GM21737 (cell line): ENCODE data around the gene GUCA2A.

Experiments
- ATAC-seq: cut with Tn5 transposase; IDR thresholded peaks from one replicate; pipeline ENCODE4 v1.9.1; 2021; ENCODE audit warnings: mild to moderate bottlenecking, moderate library complexity; ENCODE audit not compliant: unreplicated experiment

The GUCA2A gene

DNA sequence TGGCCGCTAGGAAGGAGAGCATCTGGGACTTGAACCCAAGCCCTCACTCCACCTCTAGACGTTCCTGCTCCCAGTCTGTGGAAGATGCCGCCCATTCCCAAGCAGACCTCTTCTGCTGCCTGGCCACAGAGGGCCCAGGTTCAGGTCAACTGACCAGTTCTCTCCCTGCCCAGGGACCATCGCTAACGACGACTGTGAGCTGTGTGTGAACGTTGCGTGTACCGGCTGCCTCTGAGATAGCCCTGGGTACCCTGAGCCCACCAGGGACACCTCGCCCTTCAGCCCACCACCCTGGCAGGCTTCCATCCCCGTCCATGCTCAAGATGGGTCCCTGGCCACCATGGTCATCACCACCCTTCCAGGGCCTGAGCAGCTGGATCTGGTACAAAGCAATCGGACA lies 9.2 kb downstream of the GUCA2A start:
- ATAC-seq, result no peak

GRCh38 chr1:42154685-42155084 lies 9.9 kb downstream of the GUCA2A start:
- no peak for ATAC-seq

GRCh38 chr1:42153624-42154023 lies 10.9 kb downstream of the GUCA2A start:
- ATAC-seq, result no peak

DNA sequence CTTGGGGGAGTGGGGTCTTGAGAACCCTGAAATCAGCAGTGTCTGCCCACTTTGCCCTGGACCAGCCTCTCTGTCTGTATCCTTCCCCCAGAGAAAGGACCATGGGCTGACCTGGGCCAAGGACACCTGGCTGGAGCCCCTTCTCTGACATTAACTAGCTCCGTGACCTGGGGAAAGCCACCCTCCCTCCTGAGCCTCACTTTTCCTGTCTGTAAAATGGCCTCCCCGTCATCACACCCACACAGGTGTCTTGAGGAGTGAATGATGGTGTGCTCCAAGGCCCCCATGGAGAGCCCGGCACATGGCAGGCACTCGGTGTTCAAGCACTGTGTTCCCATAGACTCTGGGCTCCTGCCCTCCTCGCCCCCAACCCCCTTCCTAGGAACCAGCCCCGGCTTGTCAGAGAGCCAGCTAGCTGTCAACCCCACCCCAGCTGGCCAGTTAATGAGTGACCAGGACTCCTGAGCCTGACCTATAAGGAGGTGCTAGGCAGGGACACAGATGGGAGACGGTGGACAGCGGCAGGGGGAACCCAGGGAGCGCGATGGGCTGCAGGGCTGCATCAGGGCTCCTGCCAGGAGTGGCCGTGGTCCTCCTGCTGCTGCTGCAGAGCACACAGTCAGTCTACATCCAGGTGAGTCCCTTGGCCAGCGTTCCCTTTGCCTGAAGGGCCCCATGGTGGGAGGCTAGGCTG lies 11.5 kb downstream of the GUCA2A start, which contains the start of gene GUCA2B:
Gene GUCA2B (plus strand): TSS at position 504 of the 694 bp plus-strand sequence. CDS start 41 bp downstream, at position 545.
- ATAC-seq, result no peak

GRCh38 chr1:42152119-42152518 lies 12.4 kb downstream of the GUCA2A start:
- no peak for ATAC-seq

GRCh38 chr1:42150651-42151050 lies 13.9 kb downstream of the GUCA2A start:
- ATAC-seq, result no peak

DNA sequence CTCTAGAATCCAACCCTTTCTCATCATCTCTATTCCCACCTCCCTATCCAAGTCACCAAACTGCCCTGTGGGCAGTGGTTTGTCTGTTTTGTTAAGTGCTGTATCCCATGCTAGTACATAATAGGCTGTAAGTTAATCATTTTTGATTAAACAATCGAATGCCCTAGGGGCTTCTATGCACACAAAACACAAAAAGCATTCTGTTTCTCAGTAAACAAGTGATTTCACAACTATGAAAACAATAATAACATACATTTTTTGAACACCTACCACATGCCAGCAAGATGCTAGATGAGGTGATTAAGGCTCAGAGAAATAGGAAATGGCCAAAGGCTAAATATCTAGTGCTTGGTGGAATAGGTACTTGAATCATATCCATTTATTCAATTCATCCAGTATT lies 16.4 kb downstream of the GUCA2A start:
- ATAC-seq, result no peak

DNA sequence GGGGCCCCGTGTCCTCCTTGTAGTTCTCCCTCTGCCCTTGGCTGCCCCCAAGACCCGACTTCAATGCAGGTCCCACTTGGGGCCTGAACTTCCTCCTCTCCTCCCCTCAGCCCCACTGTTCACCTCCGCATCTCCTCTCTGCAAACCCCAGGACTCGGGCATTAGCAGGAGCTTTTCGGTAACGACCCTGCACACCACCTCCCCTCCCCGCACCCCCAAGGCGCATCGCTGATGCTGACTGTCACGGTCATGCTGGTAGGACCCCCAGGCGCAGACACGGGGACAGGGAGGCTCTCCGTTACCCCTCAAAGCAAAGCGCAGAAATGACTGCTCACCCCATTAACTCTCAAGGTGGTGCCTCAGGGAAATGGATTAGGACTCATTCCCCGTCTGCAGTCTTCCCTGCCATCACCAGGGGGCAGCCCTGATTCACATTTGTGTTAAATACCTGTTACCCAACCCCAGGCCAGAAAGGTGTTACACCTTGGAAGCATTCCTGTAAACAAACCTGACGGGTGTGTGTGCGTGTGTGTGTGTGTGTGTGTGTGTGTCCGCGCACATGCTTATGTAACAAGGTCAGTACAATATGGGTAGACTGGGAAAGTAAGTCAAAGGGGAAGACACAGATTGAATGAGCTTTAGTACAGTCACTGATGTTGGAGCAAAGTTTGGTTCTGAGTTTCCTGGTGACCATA lies 17.8 kb downstream of the GUCA2A start:
- ATAC-seq, result no peak

DNA sequence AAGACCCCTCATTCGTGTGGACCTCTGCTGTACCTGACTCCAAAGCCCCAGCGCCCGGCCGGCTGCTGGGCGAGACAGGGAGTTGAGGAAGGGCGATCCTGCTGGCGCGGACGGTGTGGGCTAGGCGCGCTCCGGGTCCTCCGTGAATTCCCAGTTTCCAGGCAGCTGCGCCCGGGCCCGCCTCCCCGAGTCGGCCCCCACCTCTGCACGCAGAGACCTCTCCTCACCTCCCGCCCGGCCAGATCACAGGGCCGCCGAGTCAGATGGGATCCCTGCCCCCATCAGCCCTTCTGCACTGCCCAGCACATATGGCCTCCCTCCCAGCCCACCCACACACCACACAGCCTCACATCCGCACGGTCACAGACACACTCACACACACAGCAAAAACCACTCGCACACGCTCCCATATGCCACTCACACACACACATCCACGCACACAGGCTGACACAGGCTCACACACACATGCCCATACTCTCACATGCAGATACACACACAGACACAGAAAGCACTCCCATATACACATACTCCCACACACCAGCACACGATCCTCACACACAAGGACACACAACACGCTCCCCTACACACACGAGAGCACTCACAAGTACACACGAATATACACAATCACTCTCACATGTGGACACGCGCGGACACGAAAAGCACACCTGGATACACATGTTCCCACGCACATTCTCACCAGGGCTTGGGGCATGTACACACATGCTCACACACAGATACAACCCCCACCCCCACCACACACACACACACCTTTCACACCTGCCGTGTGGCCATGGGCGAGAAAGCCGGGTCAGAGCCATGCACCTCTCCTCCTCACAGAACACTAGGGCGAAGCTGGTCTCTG lies 18.6 kb downstream of the GUCA2A start:
- no peak for ATAC-seq

DNA sequence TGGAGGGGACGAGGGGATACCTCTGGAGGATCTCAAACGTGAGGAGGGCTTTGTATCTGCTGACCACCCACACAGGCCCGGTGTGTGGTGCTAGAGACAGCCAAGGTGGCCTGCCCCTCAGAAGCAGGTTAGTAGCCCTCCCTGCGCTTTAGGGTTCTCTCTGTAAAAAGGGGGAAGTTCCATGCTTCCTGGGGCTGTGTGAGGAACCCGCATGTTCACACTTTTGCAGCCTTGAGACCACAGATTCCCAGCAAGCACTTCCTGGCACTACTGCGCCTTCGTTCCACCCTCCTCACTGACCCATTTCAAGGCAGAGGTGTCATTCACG lies 19.2 kb downstream of the GUCA2A start:
- ATAC-seq, result no peak

- ATAC-seq, result no peak
Measured at GRCh38 chr1:42144711-42145388, 19.7 kb downstream of the GUCA2A start.

- ATAC-seq, result no peak
Measured at GRCh38 chr1:42143896-42144710, 20.4 kb downstream of the GUCA2A start.

DNA sequence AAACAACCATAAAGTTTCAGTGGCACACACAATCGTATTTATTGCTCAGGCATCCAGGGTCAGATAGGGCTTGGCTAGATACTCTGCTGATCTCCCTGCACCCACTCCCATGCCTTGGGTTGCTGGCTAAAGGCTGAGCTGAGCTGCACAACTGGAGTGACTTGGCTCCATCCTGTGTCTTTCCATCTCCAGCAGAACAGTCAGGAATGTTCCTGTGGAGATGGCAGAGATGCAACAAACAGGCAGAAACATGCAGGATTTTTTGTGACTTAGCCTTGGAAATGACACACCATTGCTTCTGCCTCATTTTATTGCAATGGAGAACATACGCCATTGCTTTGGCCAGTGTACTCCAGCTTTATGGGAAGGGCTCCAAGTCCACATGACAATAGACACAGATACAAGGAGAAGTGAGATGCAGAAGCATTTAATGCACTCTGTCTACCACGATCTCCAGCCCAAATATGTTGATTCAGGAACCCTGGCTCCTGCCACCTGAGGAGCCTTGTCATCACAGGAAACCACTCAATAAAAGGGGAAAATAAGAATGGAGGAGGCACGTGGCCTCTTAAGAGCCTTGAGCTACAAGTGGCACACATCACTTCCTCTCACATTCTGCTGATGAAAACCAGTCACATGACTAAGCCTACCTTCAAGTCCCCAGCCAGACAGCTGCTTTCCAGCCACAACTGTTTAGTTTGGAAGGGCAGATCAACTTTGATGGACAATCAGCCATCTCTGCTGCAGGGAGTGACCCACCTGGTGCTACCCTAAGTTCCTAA lies 21.5 kb downstream of the GUCA2A start:
- no peak for ATAC-seq

GRCh38 chr1:42141978-42142377 lies 22.6 kb downstream of the GUCA2A start:
- no peak for ATAC-seq

GRCh38 chr1:42140191-42140590 lies 24.4 kb downstream of the GUCA2A start:
- no peak for ATAC-seq

GRCh38 chr1:42139444-42139843 lies 25.1 kb downstream of the GUCA2A start:
- no peak for ATAC-seq

- ATAC-seq, result no peak
Measured at GRCh38 chr1:42138586-42138985, 26.0 kb downstream of the GUCA2A start.

DNA sequence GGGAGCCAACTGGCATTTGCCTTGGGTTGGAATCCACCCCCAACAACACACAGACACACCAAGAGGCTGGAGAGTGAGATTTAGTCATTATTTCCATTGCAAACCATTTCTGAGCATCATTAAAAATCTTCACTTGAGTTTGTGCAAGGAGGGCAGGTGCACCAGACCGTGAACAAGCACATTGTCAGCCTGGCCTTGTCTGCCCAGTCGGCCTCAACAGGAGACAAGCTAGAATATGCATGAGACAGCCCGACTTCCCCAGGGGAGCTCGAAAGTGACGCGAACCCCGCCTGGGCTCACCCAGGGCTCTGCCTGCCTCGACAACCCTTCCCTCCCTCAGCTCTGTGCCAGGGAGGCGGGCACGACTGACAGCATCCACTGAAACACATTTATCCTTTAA lies 26.8 kb downstream of the GUCA2A start:
- no peak for ATAC-seq

DNA sequence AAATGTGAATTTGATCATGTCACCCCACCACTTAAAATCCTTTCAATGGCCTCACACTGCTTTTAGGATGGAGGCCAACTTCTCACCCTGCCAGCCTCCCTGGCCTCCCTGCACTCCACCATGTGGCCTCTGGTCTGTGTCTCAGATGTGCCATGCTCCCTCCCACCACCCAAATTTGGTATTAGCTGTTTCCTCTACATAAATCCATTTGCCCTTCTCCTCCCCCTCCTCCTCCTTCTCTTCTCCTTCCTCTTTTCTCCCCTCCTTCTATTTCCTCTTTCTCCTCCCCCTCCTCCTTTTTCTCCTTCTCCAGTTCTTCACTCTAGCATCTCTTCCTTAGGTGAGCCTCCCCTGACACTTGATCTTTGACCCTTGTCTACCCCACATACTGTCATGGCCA lies 28.1 kb downstream of the GUCA2A start:
- no peak for ATAC-seq

- no peak for ATAC-seq
Measured at GRCh38 chr1:42135426-42135825, 29.1 kb downstream of the GUCA2A start.
